OCI-LY1 (cell line): ENCODE data around the gene RGMA.

Source experiments
- EZH2 ChIP-seq: fragments of 200-600 bp; sonication (generic), shearing (Covaris generic); IDR thresholded peaks from 2 replicates; pipeline ENCODE4 v1.8.0; 2017; ENCODE audit warnings: borderline replicate concordance, mixed run types, mild to moderate bottlenecking, antibody characterized with exemption, low read length, moderate library complexity, mixed read lengths
- TF ChIP-seq, protein P1 (sequence below): fragments of 200-600 bp; sonication (generic), shearing (Covaris generic); IDR thresholded peaks from 2 replicates; pipeline ENCODE4 v1.5.1; 2017; ENCODE audit warnings: mild to moderate bottlenecking, antibody characterized with exemption, low read length, moderate library complexity, mixed read lengths

DNA sequence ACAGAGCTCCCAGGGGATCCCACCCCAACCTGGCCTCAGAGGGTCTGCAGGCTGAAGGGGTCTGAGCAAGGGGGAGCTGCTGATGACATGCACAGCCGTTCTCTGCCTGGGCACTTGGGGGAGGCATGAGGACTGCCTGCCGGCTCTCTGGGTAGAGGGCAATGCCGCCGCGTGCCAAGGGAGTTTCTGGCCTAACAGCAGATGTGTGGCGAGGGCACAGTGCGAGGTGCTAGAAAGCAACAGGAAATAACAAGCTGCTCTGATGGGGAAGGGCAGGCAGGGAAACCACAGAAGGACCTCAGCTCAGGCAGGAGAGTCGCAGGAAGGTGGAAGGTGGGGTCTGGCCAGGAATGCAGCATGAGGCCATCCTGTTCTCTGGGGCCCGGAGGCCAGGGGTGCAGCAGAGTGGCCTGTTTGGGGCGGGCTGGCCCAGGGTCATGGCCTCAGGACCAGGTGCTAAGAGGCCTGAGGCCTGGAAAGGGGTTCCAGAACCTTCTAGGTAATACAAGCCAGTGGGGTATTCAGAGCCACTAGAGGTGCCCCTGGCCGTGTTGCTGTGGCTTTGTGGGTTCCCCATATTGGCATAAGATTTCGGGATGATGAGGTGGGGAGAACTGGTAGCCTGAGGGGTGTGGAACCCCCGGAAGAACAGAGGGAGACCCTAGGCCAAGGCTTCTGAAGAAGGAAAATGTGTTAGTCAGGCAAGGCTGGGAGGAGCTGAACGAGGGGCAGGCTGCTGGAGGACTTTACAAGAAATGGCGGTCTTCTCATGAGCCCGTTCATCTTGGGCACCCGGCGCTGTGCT, 41.2 kb downstream of the RGMA start:
- TF ChIP-seq, protein P1, sequence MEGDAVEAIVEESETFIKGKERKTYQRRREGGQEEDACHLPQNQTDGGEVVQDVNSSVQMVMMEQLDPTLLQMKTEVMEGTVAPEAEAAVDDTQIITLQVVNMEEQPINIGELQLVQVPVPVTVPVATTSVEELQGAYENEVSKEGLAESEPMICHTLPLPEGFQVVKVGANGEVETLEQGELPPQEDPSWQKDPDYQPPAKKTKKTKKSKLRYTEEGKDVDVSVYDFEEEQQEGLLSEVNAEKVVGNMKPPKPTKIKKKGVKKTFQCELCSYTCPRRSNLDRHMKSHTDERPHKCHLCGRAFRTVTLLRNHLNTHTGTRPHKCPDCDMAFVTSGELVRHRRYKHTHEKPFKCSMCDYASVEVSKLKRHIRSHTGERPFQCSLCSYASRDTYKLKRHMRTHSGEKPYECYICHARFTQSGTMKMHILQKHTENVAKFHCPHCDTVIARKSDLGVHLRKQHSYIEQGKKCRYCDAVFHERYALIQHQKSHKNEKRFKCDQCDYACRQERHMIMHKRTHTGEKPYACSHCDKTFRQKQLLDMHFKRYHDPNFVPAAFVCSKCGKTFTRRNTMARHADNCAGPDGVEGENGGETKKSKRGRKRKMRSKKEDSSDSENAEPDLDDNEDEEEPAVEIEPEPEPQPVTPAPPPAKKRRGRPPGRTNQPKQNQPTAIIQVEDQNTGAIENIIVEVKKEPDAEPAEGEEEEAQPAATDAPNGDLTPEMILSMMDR: no peak
- TF ChIP-seq EZH2: no peak
